HS-27A (cell line): Measurements from ENCODE around the gene C15orf39.
"Not testable (repeated sequence)": the region's sequence is repeated elsewhere in the genome, so short reads cannot be mapped to it uniquely, and the experiment has no call there.

Experiments used
- DNase-seq: peaks from one replicate; pipeline ENCODE4 v3.0.0-alpha.2; 2012; ENCODE audit warnings: low read depth, missing footprints

Gene C15orf39

GRCh38 chr15:75212200-75212858 is 10.6 kb downstream of the C15orf39 start:
- DNase-seq, result no peak

DNA sequence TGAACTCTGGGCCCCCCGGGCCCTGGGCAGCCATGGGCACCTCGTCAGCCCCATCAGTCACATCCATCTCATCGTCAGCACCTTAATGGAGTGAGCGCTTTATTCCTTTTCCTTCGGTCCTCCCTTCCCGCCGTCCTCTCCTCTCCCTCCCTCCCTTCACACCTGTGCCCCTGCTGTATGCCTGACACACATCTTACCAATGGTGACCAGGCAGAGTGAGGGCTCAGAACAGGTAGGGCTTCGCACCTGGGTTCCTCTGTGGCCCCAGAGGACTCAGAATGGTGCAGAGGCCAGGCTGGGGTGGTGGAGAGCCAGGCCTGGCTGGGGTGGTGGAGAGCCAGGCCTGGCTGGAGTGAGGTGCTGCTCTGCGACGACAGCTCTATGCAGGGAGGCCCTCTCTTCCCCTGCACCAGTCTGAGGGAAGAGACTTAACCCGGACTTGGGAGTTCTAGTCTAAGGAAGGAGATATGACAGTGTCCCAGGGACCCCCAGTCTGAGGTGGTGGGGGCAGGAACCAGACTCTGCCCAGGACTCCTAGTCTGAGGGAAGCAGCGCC is 11.6 kb downstream of the C15orf39 start:
- no peak for DNase-seq

DNA sequence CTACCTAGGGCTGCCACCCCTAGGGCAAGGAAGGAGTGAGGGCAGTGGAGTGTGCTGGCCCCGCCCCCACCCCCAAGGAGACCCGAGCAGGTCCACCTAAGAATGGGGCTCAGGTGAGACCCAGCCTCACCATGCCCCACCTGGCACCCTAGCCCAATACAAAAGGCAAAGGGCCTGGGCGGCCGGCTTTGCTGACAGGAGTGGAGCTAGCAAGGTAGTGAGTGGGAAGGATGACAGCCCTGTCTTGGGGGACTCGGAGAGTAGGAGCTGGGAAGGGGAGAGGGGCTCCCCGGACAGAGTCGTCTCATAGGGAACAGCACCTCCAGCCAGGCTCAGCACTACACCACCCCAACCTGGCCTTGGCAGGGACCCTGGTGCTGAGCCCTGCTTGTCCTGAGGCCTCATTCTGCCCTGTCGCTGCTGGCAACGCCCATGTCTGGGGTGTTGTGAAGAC is 12.1 kb downstream of the C15orf39 start:
- DNase-seq, result no peak

- DNase-seq, result no peak
Measured at GRCh38 chr15:75214293-75215096, 12.8 kb downstream of the C15orf39 start.

DNA sequence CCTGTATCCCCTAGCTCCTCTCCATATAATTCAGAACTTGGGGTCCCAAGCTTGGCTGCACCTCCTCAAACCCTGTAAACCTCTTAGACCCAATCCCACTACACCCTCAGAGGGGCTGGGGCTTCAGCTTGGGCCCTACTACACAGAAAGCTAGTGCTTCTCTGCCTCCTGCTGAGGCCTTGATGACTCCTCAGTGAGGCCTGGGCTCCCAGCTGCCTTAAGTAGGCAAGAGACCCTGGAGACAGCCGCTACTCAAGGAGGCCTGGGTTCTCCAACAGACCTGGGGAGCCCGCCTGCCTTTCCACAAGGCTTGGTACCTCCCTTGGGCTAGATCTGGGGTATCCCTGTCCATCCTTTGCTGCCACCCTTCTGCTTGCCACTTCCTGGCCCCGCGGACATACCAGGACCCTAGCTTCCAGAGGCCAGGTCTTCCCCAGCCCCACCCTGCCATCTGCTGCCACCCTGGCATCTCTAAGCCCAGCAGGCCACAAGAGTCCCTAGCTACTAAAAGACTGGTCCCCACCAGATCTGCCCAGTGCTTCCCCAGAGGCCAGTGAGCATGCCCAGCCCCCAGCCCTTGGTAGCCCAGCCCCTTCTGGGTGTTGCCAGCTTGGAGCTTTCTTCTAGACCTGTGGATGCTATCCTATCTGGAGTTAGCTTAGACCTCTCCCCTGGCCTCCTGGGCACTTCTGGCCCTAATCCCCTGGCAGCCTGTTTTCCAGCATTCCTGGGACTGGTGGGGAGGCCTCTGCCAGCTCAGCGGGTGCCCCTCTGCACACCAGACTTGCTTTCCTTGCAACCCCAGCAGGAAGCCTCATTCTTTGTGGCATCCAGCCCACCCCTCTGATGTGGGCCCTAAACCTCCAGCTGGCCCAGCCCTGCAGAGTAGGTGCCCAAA is 13.7 kb downstream of the C15orf39 start:
- DNase-seq, result no peak

DNA sequence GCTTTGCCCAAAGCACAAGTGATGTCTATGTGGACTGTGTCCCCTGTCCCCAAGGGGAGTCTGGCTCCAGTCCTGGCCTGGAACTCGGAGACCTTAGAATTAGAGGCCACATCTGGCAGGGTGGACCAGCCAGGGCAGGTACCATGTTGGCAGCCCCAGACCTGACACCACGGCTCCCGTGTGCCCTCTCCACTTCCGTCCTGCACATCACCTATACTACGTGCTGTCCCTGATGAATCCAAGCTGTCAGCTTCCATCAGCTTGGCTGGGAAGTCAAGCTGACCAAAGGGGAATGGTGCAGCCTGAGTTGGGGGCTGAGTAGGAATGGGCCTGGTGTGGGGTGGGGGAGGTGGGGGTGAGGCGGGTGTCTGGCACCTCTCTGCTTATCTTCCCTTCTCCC is 15.3 kb downstream of the C15orf39 start:
- DNase-seq, result no peak

DNA sequence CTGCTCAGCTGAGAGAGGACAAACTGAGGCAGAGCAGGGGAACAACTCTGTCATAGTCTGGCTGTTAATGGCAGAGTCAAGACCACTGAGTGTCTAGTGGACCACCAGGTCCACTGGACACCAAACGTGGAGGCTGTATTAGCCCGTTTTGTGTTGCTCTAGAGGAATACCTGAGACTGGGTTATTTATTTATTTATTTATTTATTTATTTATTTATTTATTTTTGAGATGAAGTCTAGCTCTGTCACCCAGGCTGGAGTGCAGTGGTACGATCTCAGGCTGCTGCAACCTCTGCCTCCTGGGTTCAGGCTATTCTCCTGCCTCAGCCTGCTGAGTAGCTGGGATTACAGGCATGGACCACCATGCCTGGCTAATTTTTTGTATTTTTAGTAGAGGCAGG is 15.9 kb downstream of the C15orf39 start:
- DNase-seq, result not testable (repeated sequence)

- not testable (repeated sequence) for DNase-seq
Measured at GRCh38 chr15:75219507-75219929, 17.8 kb downstream of the C15orf39 start.

DNA sequence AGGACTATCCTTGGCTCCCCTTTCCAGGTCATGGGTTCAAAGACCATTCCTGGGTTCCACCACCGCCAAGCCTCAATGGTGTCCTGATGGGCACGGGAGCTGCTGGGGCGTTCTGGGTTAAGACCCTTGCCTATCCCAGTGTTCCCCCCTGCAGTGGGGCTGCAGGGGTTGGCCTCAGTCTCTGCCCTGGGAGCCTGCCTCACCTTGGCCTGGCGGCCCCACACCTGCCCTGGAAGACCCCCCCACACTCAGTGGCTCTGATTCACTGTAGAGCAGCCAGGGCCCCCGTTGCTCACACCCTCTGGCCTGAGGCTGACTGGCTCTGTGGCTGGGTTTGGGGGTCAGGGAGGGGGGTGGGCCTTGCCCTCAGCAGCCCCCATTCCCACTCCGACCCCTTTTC is 22.0 kb downstream of the C15orf39 start:
- DNase-seq, result no peak

DNA sequence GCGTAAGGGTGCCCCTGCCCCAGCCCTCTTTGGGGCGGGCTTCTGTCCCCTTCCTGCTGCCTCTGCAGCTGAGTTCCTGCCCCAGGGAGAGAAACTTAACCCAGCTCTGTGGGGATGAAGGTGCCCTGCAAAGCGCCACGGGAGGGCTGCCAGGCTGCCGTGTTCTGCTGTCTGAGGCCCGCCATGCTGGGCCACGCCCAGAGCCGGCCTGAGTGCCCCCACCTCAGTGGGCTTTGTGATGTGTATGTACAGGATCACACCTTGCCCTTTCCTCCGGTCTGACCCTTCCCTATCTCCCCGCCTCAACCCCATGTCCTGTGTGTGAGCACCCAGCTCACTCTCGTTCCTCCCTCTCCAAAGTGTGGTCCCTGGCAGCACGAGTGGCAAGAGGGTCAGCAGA is 22.6 kb downstream of the C15orf39 start:
- no peak for DNase-seq

DNA sequence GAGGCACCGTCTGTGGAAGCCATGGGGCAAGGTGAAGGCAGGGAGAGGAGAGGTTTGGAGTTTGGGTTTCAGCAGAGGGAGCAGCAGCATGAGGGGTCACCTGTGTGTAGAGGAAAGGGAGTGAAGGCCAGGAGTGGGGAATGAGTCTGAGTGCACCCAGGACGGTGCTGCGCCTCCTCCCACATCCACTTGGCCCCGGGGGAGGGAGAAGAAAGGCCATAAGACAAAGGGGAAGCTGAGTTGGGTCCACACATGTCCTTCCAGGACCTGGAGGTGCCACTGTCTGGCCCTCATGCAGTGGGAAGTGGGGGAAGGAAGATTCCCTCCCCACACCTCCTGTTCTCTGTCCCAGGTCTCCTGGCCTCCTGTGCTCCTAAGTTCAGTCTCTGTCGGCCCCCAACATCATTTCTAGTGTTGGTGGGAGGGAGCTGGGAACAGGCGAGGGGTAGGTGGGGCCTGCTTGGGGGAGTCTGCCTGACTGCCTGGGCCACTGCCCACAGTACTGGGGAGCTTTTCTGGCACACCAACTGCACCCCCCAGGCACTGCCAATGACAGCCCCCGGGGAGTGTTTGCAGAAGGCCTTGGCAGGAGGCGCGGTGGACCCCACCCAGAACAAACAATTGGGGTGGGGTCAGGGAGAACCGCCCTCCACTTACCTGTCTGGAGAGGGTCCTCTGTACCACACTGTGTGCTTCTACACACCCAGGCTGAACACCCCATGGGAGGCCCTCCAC is 23.6 kb downstream of the C15orf39 start:
- not testable (repeated sequence) for DNase-seq

GRCh38 chr15:75225951-75226732 is 24.5 kb downstream of the C15orf39 start:
- no peak for DNase-seq

DNA sequence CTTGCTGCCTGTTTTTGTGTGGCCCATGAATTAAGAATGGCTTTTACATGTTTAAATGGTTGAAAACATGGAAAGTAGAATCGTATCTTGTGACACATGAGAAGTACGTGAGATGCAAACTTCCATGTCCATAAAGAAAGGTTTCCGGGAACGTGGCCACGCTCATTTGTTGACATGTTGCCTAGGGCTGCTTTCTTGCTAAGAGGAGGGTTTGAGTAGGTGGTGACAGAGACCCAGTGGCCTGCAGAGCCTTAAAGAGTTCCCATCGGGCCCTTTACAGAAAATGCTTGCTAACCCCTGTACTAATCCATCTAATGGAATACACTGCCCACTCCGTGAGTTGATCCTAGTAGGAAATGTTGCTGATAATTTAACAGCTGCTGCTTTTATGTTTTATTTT is 25.4 kb downstream of the C15orf39 start:
- DNase-seq, result not testable (repeated sequence)

DNA sequence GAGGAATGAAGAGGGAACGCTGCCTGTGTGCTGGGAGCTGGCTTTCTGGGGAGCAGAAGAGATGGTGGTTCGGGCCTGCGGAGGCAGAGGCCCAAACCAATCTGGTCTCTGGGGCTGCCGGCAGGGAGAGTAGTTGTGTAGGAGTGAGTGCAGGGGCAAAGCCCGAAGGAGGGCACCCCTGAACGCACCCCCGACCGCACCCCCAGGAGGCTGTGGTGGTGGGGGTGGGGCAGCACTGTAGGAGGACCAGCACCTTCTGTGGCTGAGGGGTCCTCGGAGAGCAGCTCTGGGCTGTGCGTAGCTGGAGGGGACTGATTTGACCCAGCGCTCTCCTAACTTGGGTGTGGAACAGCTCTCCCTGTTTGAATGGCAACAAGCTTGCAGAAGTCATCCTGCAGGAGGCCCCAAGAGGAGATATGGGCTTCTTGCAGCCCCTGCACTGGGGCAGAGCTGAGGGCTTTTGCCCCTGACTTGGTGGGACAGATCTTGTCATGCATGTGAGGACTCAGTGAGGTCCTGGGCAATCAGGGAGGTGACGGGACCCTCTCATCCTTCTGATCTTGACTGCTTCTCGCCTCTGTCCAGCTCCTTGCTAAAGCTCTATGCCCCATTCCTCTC is 26.1 kb downstream of the C15orf39 start:
- DNase-seq, result no peak

DNA sequence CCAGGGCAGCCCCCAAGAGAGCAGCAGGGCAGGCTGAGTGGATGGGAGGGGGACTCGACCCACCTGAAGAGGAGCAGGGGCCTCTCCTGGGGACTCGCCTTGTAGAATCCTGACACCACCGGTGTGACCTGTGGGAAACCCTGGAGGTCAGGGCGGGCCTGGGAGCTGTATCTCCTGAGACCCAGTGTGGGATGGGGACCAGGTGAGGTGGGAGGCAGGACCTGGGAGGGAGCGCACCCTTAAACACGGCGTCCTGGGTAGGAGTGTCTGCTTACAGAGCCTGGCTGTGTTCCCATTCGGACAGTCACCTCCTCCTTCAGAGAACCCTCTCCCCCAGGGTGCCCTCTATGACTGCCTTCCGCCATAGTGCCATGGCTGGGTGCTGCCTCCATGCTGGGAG is 27.1 kb downstream of the C15orf39 start:
- DNase-seq, result no peak

DNA sequence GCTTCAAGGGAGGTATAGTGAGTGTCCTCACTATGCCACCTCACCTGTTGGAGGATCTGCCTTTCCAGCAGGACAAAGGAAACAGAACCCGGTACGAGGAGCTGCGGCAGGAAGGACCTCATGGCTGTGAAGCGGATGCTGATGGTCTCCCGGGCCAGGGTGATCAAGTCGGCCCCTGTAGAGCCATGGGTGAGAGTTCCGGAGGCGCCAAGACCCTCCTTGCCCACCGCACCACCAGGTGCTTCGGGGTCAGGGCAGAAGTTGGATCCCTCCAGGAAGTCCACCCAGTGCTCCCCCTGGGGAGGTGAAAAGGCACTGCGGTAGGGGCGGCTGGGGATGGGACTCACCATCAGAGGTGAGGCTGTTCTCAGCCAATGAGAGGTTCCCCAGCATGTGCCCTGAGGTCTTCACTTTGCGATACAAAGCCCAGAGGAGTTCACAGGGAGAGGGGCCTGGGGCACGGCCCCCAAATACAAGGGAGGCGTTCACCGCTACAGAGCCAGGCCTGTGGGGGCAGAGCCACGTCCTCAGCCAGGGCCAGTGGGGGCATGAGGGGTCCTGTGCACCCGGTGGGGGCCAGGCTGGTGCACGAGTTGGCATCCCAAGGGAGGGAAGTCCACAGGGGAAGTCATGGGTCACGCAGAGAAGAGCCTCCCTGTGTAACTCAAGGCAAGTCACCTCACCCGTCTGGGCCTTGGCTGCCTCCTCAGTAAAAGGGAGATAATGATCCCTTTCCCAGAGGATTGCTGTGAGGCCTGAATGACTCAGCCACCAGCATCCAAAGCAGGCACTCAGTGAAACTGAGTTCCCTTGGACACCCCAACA is 27.7 kb downstream of the C15orf39 start:
- DNase-seq, result no peak

DNA sequence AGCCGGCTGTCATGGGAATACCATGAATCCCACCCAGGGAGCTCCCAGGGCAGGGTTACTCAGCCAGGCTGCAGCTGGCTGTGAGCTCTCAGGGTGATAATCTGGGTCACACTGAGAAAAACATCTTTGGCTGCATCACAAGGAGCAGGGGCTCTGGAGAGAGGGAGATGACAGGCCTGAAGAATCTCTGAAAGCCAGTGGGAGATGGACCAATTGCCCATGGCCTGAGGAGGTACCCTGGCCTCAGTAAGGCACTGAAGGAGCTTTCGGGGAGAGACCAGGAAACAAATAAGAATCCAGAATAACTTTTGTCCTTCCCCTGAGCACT is 28.3 kb downstream of the C15orf39 start:
- no peak for DNase-seq

GRCh38 chr15:75230551-75231371 is 29.1 kb downstream of the C15orf39 start:
- no peak for DNase-seq

DNA sequence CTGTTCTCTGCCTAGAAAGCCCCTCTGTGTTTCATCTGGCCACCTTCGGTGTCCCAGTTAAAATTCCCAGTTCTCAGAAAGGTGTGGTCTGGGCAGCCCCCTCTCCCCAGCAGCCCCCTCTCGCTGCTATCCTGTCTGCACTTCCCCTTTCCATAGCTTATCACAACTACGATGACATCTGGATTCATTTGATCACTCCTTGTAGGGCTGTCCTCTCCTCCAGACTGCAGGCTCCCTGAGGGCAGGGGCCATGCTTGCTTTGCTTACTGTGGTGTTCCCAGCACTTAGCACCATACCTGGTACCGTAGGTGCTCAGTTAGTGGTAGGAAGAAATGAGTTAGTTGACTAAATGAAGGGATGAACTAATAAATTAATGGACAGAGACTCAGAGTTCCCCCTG is 30.2 kb downstream of the C15orf39 start:
- no peak for DNase-seq
